ENCODE results near the gene PERM1.
A peak's percentile ranks its signal among the peaks of the same experiment; 100 is the strongest.

Gene PERM1

DNA sequence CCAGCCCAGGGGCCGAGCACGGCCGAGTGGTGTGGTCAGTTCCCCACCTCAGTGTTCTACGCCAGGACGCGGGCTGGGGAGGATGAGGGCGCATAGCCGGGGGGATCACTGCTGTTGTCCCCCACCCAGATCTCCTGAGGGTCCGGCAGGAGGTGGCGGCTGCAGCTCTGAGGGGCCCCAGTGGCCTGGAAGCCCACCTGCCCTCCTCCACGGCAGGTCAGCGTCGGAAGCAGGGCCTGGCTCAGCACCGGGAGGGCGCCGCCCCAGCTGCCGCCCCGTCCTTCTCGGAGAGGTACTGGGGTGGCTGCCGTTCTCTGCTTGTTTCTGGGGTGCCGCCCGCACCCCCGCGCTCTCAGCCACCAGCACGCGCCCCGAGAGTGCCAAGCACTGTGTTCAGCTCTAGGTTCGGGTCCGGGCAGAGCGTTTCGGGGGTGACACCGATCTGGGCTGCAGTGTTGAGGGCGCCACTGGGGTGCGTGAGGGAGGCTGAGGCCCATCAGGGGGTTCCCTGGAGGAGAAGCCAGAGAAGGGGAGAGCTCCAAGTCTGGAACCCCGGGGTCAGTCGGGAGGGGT is 40.8 kb downstream of the PERM1 start:
- peaks cover 0 to 18% of the 10 kb centered on the region in 2 donors for H3K4me1 ChIP-seq (ENCODE audit: control insufficient read depth in 1 of 2, insufficient read depth in 2 of 2, low read length in 2 of 2)
- peak overlapping the region; percentile 29 to 51 for H3K4me3 ChIP-seq (ENCODE audit: low read depth in 1 of 2, low read length in 2 of 2)
- H3K27ac ChIP-seq (ENCODE audit: low read depth, low read length): peak overlapping the region; percentile 42
- no peak overlapping the region for H3K9ac ChIP-seq (ENCODE audit: low read depth in 1 of 2, low read length in 2 of 2)
- peaks cover 50 to 51% of the 10 kb centered on the region in 2 donors for H3K27me3 ChIP-seq (ENCODE audit: control insufficient read depth in 1 of 2, insufficient read depth in 2 of 2, low read length in 2 of 2)
- peaks cover 9 to 10% of the 10 kb centered on the region in 2 donors for H3K36me3 ChIP-seq (ENCODE audit: control insufficient read depth in 1 of 2, insufficient read depth in 2 of 2, low read length in 2 of 2)
- no peaks in the 10 kb centered on the region for H3K9me3 ChIP-seq (ENCODE audit: control insufficient read depth in 1 of 2, low read length in 2 of 2)

DNA sequence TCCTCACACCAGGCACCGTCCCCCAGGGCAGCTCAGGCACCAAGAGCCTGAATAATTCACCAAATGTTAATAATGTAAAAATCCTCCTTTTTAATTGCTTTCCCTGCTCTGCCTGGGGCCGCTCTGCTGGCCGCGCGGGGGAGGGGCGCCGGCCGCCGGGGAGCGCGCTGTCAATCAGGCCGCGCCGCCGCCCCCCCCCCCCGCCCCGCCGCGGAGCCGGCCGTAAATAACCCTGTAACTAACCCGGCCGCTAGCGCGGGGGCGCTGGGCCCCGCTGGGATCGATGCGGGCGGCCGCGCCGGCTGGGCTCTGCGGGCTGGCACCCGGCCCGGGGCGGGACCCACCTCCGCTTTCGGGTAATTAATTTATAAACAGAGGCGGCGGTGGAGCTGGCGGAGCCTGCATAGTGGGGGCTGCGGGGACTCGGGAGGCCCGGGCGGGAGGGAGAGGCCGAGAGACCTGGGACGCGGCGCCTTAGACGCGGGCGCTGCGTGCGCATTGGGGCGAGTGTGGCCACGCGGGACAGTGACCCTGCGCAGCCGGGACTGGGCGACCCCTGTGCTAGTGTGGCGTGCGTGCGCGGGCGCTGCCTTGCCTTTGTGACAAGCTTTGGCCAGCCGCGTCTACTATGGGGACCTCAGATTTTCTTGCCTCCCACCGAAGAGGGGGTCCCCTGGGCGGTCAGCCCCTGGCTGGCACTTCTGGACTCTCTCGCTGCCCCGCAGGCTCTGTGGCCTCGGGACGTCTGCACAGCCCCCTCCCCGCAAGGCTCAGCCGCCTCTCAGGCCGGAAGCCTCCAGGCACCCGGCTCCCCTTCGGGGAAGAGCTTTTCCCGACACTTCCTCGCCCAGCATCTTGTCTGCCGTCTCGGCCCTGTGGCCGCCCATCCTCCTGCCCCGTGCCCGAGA is 41.5 kb downstream of the PERM1 start:
- Histone ChIP-seq H3K4me1 (ENCODE audit: control insufficient read depth in 1 of 2, insufficient read depth in 2 of 2, low read length in 2 of 2) (peaks cover 0 to 18% of the 10 kb centered on the region in 2 donors), H3K9ac (ENCODE audit: low read depth in 1 of 2, low read length in 2 of 2) (no peak overlapping the region)

GRCh38 chr1:939511-940106 is 42.3 kb downstream of the PERM1 start:
- Histone ChIP-seq H3K27me3 (ENCODE audit: control insufficient read depth in 1 of 2, insufficient read depth in 2 of 2, low read length in 2 of 2) (peaks cover 62 to 63% of the 10 kb centered on the region in 2 donors), H3K4me1 (ENCODE audit: control insufficient read depth in 1 of 2, insufficient read depth in 2 of 2, low read length in 2 of 2) (peaks cover 0 to 18% of the 10 kb centered on the region in 2 donors), H3K36me3 (ENCODE audit: control insufficient read depth in 1 of 2, insufficient read depth in 2 of 2, low read length in 2 of 2) (no peaks in the 10 kb centered on the region), H3K9me3 (ENCODE audit: control insufficient read depth in 1 of 2, low read length in 2 of 2) (no peaks in the 10 kb centered on the region), H3K4me3 (ENCODE audit: low read depth in 1 of 2, low read length in 2 of 2) (no peak overlapping the region), H3K9ac (ENCODE audit: low read depth in 1 of 2, low read length in 2 of 2) (no peak overlapping the region), H3K27ac (ENCODE audit: low read depth, low read length) (no peak overlapping the region)

More for the DNA sequence above, 41.5 kb downstream of the PERM1 start:
- Histone ChIP-seq H3K4me3 (ENCODE audit: low read depth in 1 of 2, low read length in 2 of 2) (peak overlapping the region; percentile 29 to 51), H3K27me3 (ENCODE audit: control insufficient read depth in 1 of 2, insufficient read depth in 2 of 2, low read length in 2 of 2) (peaks cover 57% of the 10 kb centered on the region in 2 donors), H3K27ac (ENCODE audit: low read depth, low read length) (peak overlapping the region; percentile 42), H3K36me3 (ENCODE audit: control insufficient read depth in 1 of 2, insufficient read depth in 2 of 2, low read length in 2 of 2) (peaks cover 3 to 4% of the 10 kb centered on the region in 2 donors), H3K9me3 (ENCODE audit: control insufficient read depth in 1 of 2, low read length in 2 of 2) (no peaks in the 10 kb centered on the region)

- H3K4me1 ChIP-seq (ENCODE audit: control insufficient read depth in 1 of 2, insufficient read depth in 2 of 2, low read length in 2 of 2): peaks cover 0 to 18% of the 10 kb centered on the region in 2 donors
- no peaks in the 10 kb centered on the region for H3K9me3 ChIP-seq (ENCODE audit: control insufficient read depth in 1 of 2, low read length in 2 of 2)
- no peaks in the 10 kb centered on the region for H3K36me3 ChIP-seq (ENCODE audit: control insufficient read depth in 1 of 2, insufficient read depth in 2 of 2, low read length in 2 of 2)
- H3K4me3 ChIP-seq (ENCODE audit: low read depth in 1 of 2, low read length in 2 of 2): no peak overlapping the region
- H3K9ac ChIP-seq (ENCODE audit: low read depth in 1 of 2, low read length in 2 of 2): no peak overlapping the region
- peaks cover 62 to 63% of the 10 kb centered on the region in 2 donors for H3K27me3 ChIP-seq (ENCODE audit: control insufficient read depth in 1 of 2, insufficient read depth in 2 of 2, low read length in 2 of 2)
- H3K27ac ChIP-seq (ENCODE audit: low read depth, low read length): no peak overlapping the region
Measured at GRCh38 chr1:938711-939489, 43.0 kb downstream of the PERM1 start.

- H3K36me3 ChIP-seq (ENCODE audit: control insufficient read depth in 1 of 2, insufficient read depth in 2 of 2, low read length in 2 of 2): no peaks in the 10 kb centered on the region
- peaks cover 0 to 18% of the 10 kb centered on the region in 2 donors for H3K4me1 ChIP-seq (ENCODE audit: control insufficient read depth in 1 of 2, insufficient read depth in 2 of 2, low read length in 2 of 2)
- peaks cover 66 to 68% of the 10 kb centered on the region in 2 donors for H3K27me3 ChIP-seq (ENCODE audit: control insufficient read depth in 1 of 2, insufficient read depth in 2 of 2, low read length in 2 of 2)
- no peak overlapping the region for H3K9ac ChIP-seq (ENCODE audit: low read depth in 1 of 2, low read length in 2 of 2)
- H3K4me3 ChIP-seq (ENCODE audit: low read depth in 1 of 2, low read length in 2 of 2): no peak overlapping the region
- no peaks in the 10 kb centered on the region for H3K9me3 ChIP-seq (ENCODE audit: control insufficient read depth in 1 of 2, low read length in 2 of 2)
- no peak overlapping the region for H3K27ac ChIP-seq (ENCODE audit: low read depth, low read length)
Measured at GRCh38 chr1:938088-938683, 43.7 kb downstream of the PERM1 start.

DNA sequence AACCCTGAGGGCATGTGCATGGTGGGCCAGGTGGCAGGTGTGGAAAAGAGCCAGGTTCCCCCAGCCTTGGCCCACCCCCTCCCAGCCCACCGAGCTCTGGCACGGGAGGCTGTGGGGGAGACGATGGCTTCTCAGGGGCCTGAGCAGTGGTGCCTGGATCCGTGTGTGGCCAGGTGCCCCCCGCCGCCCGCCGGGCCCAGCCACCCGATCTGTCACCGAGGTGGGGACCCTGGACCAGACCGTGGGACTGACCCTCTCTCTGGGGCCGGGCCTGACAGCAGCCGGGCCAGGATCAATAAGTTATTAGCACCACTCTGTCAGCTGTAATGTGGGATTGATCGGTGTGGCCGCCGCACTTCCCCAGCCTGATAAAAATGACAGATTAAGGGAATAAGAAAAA is 44.4 kb downstream of the PERM1 start:
- Histone ChIP-seq H3K27me3 (ENCODE audit: control insufficient read depth in 1 of 2, insufficient read depth in 2 of 2, low read length in 2 of 2) (peaks cover 67 to 68% of the 10 kb centered on the region in 2 donors), H3K9ac (ENCODE audit: low read depth in 1 of 2, low read length in 2 of 2) (no peak overlapping the region), H3K4me3 (ENCODE audit: low read depth in 1 of 2, low read length in 2 of 2) (no peak overlapping the region), H3K36me3 (ENCODE audit: control insufficient read depth in 1 of 2, insufficient read depth in 2 of 2, low read length in 2 of 2) (no peaks in the 10 kb centered on the region), H3K9me3 (ENCODE audit: control insufficient read depth in 1 of 2, low read length in 2 of 2) (no peaks in the 10 kb centered on the region), H3K4me1 (ENCODE audit: control insufficient read depth in 1 of 2, insufficient read depth in 2 of 2, low read length in 2 of 2) (peaks cover 0 to 16% of the 10 kb centered on the region in 2 donors), H3K27ac (ENCODE audit: low read depth, low read length) (no peak overlapping the region)

GRCh38 chr1:936348-937264 is 45.3 kb downstream of the PERM1 start:
- Histone ChIP-seq H3K9me3 (ENCODE audit: control insufficient read depth in 1 of 2, low read length in 2 of 2) (no peaks in the 10 kb centered on the region), H3K9ac (ENCODE audit: low read depth in 1 of 2, low read length in 2 of 2) (no peak overlapping the region), H3K27ac (ENCODE audit: low read depth, low read length) (no peak overlapping the region), H3K36me3 (ENCODE audit: control insufficient read depth in 1 of 2, insufficient read depth in 2 of 2, low read length in 2 of 2) (no peaks in the 10 kb centered on the region), H3K4me1 (ENCODE audit: control insufficient read depth in 1 of 2, insufficient read depth in 2 of 2, low read length in 2 of 2) (peaks cover 0 to 16% of the 10 kb centered on the region in 2 donors), H3K4me3 (ENCODE audit: low read depth in 1 of 2, low read length in 2 of 2) (no peak overlapping the region), H3K27me3 (ENCODE audit: control insufficient read depth in 1 of 2, insufficient read depth in 2 of 2, low read length in 2 of 2) (peaks cover 76 to 77% of the 10 kb centered on the region in 2 donors)

GRCh38 chr1:935751-936231 is 46.1 kb downstream of the PERM1 start:
- Histone ChIP-seq H3K27ac (ENCODE audit: low read depth, low read length) (no peak overlapping the region), H3K4me3 (ENCODE audit: low read depth in 1 of 2, low read length in 2 of 2) (no peak overlapping the region), H3K27me3 (ENCODE audit: control insufficient read depth in 1 of 2, insufficient read depth in 2 of 2, low read length in 2 of 2) (peaks cover 69 to 78% of the 10 kb centered on the region in 2 donors), H3K4me1 (ENCODE audit: control insufficient read depth in 1 of 2, insufficient read depth in 2 of 2, low read length in 2 of 2) (peaks cover 0 to 9% of the 10 kb centered on the region in 2 donors), H3K9me3 (ENCODE audit: control insufficient read depth in 1 of 2, low read length in 2 of 2) (no peaks in the 10 kb centered on the region), H3K36me3 (ENCODE audit: control insufficient read depth in 1 of 2, insufficient read depth in 2 of 2, low read length in 2 of 2) (no peaks in the 10 kb centered on the region), H3K9ac (ENCODE audit: low read depth in 1 of 2, low read length in 2 of 2) (no peak overlapping the region)
